A673 (cell line): ENCODE results near the gene SLC22A6. TPM values are rescaled to one million over a fixed set of nuclear protein-coding genes. Genes with fewer than 3 reads are reported as not detected.

Experiments
- BruUV-seq: library from RNA; stranded (reverse); fragments of 400-500 nt; replicated peaks from 2 replicates; lab custom pipeline; 2021; lab: Mats Ljungman, UMichigan
- CTCF ChIA-PET: fragments of 300-600 bp; sonication (Branson Sonifier 250); formaldehyde crosslinking; loops from one replicate; lab custom pipeline; 2022; ENCODE audit warnings: antibody characterized with exemption; lab: Charles Lee
- POLR2A ChIA-PET: fragments of 300-600 bp; sonication (Branson Sonifier 250); formaldehyde crosslinking; loops from one replicate; lab custom pipeline; 2022; ENCODE audit warnings: antibody characterized with exemption; ENCODE audit not compliant: low non-redundant PET; lab: Charles Lee
- DNase-seq: peaks from one replicate; pipeline ENCODE4 v3.0.0-alpha.2; 2015; ENCODE audit warnings: low spot score
- H3K27ac ChIP-seq: fragments of 200-600 bp; sonication (generic); 2 replicates; pipeline ENCODE4 v1.5.1; 2016; ENCODE audit warnings: mixed run types, low read depth, mild to moderate bottlenecking, mixed read lengths, antibody characterized with exemption, low read length; ENCODE audit not compliant: poor library complexity, severe bottlenecking
- H3K27me3 ChIP-seq: fragments of 200-600 bp; sonication (generic); replicated peaks from 2 replicates; pipeline ENCODE4 v1.6.1; 2017; ENCODE audit warnings: mixed run types, low read depth, mild to moderate bottlenecking, mixed read lengths, antibody characterized with exemption, low read length; ENCODE audit not compliant: insufficient read depth, poor library complexity
- H3K36me3 ChIP-seq: fragments of 200-600 bp; sonication (generic); 2 replicates; pipeline ENCODE4 v1.6.1; 2016; ENCODE audit warnings: mixed run types, mild to moderate bottlenecking, mixed read lengths, antibody characterized with exemption, low read length; ENCODE audit not compliant: insufficient read depth, poor library complexity, severe bottlenecking
- H3K4me1 ChIP-seq: fragments of 200-600 bp; sonication (generic); 2 replicates; pipeline ENCODE4 v1.6.1; 2017; ENCODE audit warnings: mixed run types, mild to moderate bottlenecking, mixed read lengths, antibody characterized with exemption, low read length; ENCODE audit not compliant: insufficient read depth, poor library complexity, severe bottlenecking
- H3K4me3 ChIP-seq: fragments of 200-600 bp; sonication (generic); 2 replicates; pipeline ENCODE4 v1.5.1; 2016; ENCODE audit warnings: low read depth, mixed run types, mild to moderate bottlenecking, mixed read lengths, low read length; ENCODE audit not compliant: poor library complexity, severe bottlenecking
- H3K9me3 ChIP-seq: fragments of 200-600 bp; sonication (generic); 2 replicates; pipeline ENCODE4 v1.6.1; 2016; ENCODE audit warnings: mixed run types, low read depth, mild to moderate bottlenecking, mixed read lengths, antibody characterized with exemption, low read length; ENCODE audit not compliant: poor library complexity, severe bottlenecking
- CTCF ChIP-seq: fragments of 300-800, 200-600 bp; sonication (generic); conservative IDR thresholded peaks from 2 replicates; pipeline ENCODE4 v1.5.1; 2017; ENCODE audit warnings: low read depth, mild to moderate bottlenecking, antibody characterized with exemption, low read length, moderate library complexity, mixed read lengths
- EZH2 ChIP-seq: fragments of 200-600 bp; sonication (generic); IDR thresholded peaks from 2 replicates; pipeline ENCODE4 v1.6.1; 2017; ENCODE audit warnings: borderline replicate concordance, low read depth, mild to moderate bottlenecking, mixed read lengths, antibody characterized with exemption, low read length; ENCODE audit not compliant: poor library complexity, severe bottlenecking
- intact Hi-C: fragments of 100-400 bp; cut with micrococcal nuclease; formaldehyde crosslinking; loops from one replicate; pipeline ENCODE4 v1.10.0; 2022; ENCODE audit not compliant: unreplicated experiment
- total RNA-seq: library from RNA; stranded (reverse); gene quantifications from 2 replicates; pipeline ENCODE4 v1.2.3, GENCODE V29; 2021

Gene SLC22A6
- total RNA-seq, 1 experiment from 2014 or later: not detected

GRCh38 chr11:62934496-62934785, 50.3 kb downstream of the SLC22A6 start:
- no TSS peak for BruUV-seq
- Histone ChIP-seq H3K4me3 (no peak overlapping the region), H3K27ac (no peak overlapping the region), H3K27me3 (no peaks in the 10 kb centered on the region), H3K36me3 (no peaks in the 10 kb centered on the region), H3K4me1 (no peaks in the 10 kb centered on the region), H3K9me3 (peaks cover 7% of the 10 kb centered on the region)
- DNase-seq: no peak
- ChIA-PET POLR2A (no interaction called here), CTCF (no interaction called here)
- no peak for TF ChIP-seq CTCF
- TF ChIP-seq EZH2: no peak
- intact Hi-C loops: no loop called here

GRCh38 chr11:62933750-62934495, 50.8 kb downstream of the SLC22A6 start:
- no peak overlapping the region for H3K27ac ChIP-seq
- H3K4me1 ChIP-seq: no peaks in the 10 kb centered on the region
- H3K9me3 ChIP-seq: peaks cover 7% of the 10 kb centered on the region
- no TSS peak for BruUV-seq
- no peak for DNase-seq
- ChIA-PET POLR2A (no interaction called here), CTCF (no interaction called here)
- no peak overlapping the region for H3K4me3 ChIP-seq
- TF ChIP-seq CTCF: no peak
- TF ChIP-seq EZH2: no peak
- no peaks in the 10 kb centered on the region for H3K36me3 ChIP-seq
- intact Hi-C loops: no loop called here
- no peaks in the 10 kb centered on the region for H3K27me3 ChIP-seq

GRCh38 chr11:62933285-62933684, 51.5 kb downstream of the SLC22A6 start:
- Histone ChIP-seq H3K4me3 (no peak overlapping the region), H3K4me1 (no peaks in the 10 kb centered on the region), H3K27ac (no peak overlapping the region), H3K36me3 (no peaks in the 10 kb centered on the region), H3K27me3 (no peaks in the 10 kb centered on the region), H3K9me3 (peaks cover 7% of the 10 kb centered on the region)
- BruUV-seq: no TSS peak
- DNase-seq: no peak
- intact Hi-C loops: no loop called here
- ChIA-PET CTCF (no interaction called here), POLR2A (no interaction called here)
- TF ChIP-seq CTCF: no peak
- no peak for TF ChIP-seq EZH2
